GM12864 (cell line): ENCODE data around the gene MBNL2.

ENCODE experiments used
- DNase-seq: peaks from one replicate; pipeline ENCODE4 v3.0.0-alpha.2; 2011; ENCODE audit warnings: low read depth
- H3K4me3 ChIP-seq: 2 replicates; pipeline ENCODE4 v1.5.1; 2011; ENCODE audit warnings: mild to moderate bottlenecking, low read depth, low read length, control low read depth
- CTCF ChIP-seq: IDR thresholded peaks from 2 replicates; pipeline ENCODE4 v1.5.1; 2011; ENCODE audit warnings: low read depth, mild to moderate bottlenecking, moderate library complexity, low read length, control low read depth, inconsistent platforms; ENCODE audit errors: missing control alignments

Gene MBNL2

GRCh38 chr13:97385854-97386253, 163.7 kb downstream of the MBNL2 start:
- no peak overlapping the region for H3K4me3 ChIP-seq
- no peak for DNase-seq
- no peak for TF ChIP-seq CTCF

GRCh38 chr13:97386801-97387484, 164.8 kb downstream of the MBNL2 start:
- TF ChIP-seq CTCF: no peak
- H3K4me3 ChIP-seq: no peak overlapping the region

GRCh38 chr13:97387485-97387839, 165.3 kb downstream of the MBNL2 start:
- H3K4me3 ChIP-seq: no peak overlapping the region
- no peak for TF ChIP-seq CTCF
- DNase-seq: no peak

More at GRCh38 chr13:97386801-97387484, 164.8 kb downstream of the MBNL2 start:
- DNase-seq: no peak

- DNase-seq: no peak
- no peak for TF ChIP-seq CTCF
- no peak overlapping the region for H3K4me3 ChIP-seq
These were observed 165.8 kb downstream of the MBNL2 start for GRCh38 chr13:97387890-97388289.

- H3K4me3 ChIP-seq: no peak overlapping the region
- TF ChIP-seq CTCF: no peak
- no peak for DNase-seq
These were observed 166.2 kb downstream of the MBNL2 start for GRCh38 chr13:97388373-97388772.

- TF ChIP-seq CTCF: no peak
- no peak overlapping the region for H3K4me3 ChIP-seq
- no peak for DNase-seq
These were observed 168.9 kb downstream of the MBNL2 start for GRCh38 chr13:97390941-97391600.

GRCh38 chr13:97392020-97392419, 169.9 kb downstream of the MBNL2 start:
- H3K4me3 ChIP-seq: no peak overlapping the region
- no peak for TF ChIP-seq CTCF
- no peak for DNase-seq
